Neural cell (in vitro differentiated cells): ENCODE measurements around the gene UBXN2A.

ENCODE experiments used
- CTCF ChIP-seq: fragments of 450-650 bp; IDR thresholded peaks from 2 replicates; pipeline ENCODE4 v1.5.1; 2014; ENCODE audit warnings: antibody characterized with exemption, mild to moderate bottlenecking, moderate library complexity; ENCODE audit not compliant: poor library complexity, severe bottlenecking
- EP300 ChIP-seq: fragments of 450-650 bp; conservative IDR thresholded peaks from 2 replicates; pipeline ENCODE4 v1.6.1; 2014; ENCODE audit warnings: antibody characterized with exemption, mild to moderate bottlenecking, moderate library complexity; ENCODE audit not compliant: poor library complexity, severe bottlenecking
- EZH2 ChIP-seq: fragments of 200-600, 300-800 bp; shearing (Covaris generic), sonication (generic); IDR thresholded peaks from 2 replicates; pipeline ENCODE4 v1.6.1; 2014; ENCODE audit warnings: antibody characterized with exemption, low read length, borderline replicate concordance, mild to moderate bottlenecking; ENCODE audit not compliant: insufficient read depth, poor library complexity, severe bottlenecking
- MXI1 ChIP-seq: fragments of 450-650 bp; conservative IDR thresholded peaks from 2 replicates; pipeline ENCODE4 v1.6.1; 2014; ENCODE audit warnings: antibody characterized with exemption, mild to moderate bottlenecking; ENCODE audit not compliant: poor library complexity, severe bottlenecking
- POLR2AphosphoS5 ChIP-seq: IDR thresholded peaks from 2 replicates; pipeline ENCODE4 v1.6.1; 2012
- RAD21 ChIP-seq: fragments of 450-650 bp; conservative IDR thresholded peaks from 2 replicates; pipeline ENCODE4 v1.6.1; 2014; ENCODE audit warnings: antibody characterized with exemption, mild to moderate bottlenecking, moderate library complexity
- SMC3 ChIP-seq: fragments of 450-650 bp; conservative IDR thresholded peaks from 2 replicates; pipeline ENCODE4 v1.6.1; 2014; ENCODE audit warnings: antibody characterized with exemption, mild to moderate bottlenecking, moderate library complexity; ENCODE audit not compliant: poor library complexity

- no peak for TF ChIP-seq MXI1
- TF ChIP-seq SMC3: no peak
- no peak for TF ChIP-seq POLR2AphosphoS5
- no peak for TF ChIP-seq EZH2
- TF ChIP-seq EP300: no peak
- TF ChIP-seq RAD21: no peak
- no peak for TF ChIP-seq CTCF
These were observed 48.1 kb downstream of the UBXN2A start for GRCh38 chr2:23988371-23988770.
